ENCODE measurements around the gene RPS24. TPM values are rescaled to one million over a fixed set of nuclear protein-coding genes. Genes with fewer than 3 reads are reported as not detected.
"Not testable (repeated sequence)": the region's sequence is repeated elsewhere in the genome, so short reads cannot be mapped to it uniquely, and the experiment has no call there.

RPS24 gene
- total RNA-seq (2021; fragmentation: NEBNext Ultra II Directional; extraction: Animal tissue kit (Norgen Biotek cat#: 25700)), result 1,000 to 10,000 TPM; 1,111 to 1,416 (median 1,288) TPM
- long read RNA-seq, transcript RPS24-207 (3 exons, 1,104 nt), result minor isoform, 7 of 355 reads
- long read RNA-seq, transcript RPS24-210 (4 exons, 1,008 nt), result minor isoform, 18 of 355 reads
- long read RNA-seq, transcript RPS24-214 (5 exons, 634 nt), result major isoform, 292 of 355 reads
- long read RNA-seq, partial matches to known transcripts, result 32 of 355 reads
- long read RNA-seq, other reads (novel, unspliced or antisense), result 4 of 355 reads

- DNase-seq, result peak; percentile 95
- Mint-ChIP-seq H3K27me3 (ENCODE audit: insufficient read depth) (peaks cover 8% of the 10 kb centered on the region), H3K9me3 (no peaks in the 10 kb centered on the region), H3K27ac (peak within 1 kb of the TSS; percentile 70), H3K36me3 (ENCODE audit: low read depth) (peaks cover 47% of the 10 kb centered on the region), H3K4me1 (ENCODE audit: low read depth) (peaks cover 46% of the 10 kb centered on the region), H3K4me3 (peak within 1 kb of the TSS; percentile 88)
- TF ChIP-seq, protein P1, sequence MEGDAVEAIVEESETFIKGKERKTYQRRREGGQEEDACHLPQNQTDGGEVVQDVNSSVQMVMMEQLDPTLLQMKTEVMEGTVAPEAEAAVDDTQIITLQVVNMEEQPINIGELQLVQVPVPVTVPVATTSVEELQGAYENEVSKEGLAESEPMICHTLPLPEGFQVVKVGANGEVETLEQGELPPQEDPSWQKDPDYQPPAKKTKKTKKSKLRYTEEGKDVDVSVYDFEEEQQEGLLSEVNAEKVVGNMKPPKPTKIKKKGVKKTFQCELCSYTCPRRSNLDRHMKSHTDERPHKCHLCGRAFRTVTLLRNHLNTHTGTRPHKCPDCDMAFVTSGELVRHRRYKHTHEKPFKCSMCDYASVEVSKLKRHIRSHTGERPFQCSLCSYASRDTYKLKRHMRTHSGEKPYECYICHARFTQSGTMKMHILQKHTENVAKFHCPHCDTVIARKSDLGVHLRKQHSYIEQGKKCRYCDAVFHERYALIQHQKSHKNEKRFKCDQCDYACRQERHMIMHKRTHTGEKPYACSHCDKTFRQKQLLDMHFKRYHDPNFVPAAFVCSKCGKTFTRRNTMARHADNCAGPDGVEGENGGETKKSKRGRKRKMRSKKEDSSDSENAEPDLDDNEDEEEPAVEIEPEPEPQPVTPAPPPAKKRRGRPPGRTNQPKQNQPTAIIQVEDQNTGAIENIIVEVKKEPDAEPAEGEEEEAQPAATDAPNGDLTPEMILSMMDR (IDR thresholded peaks at IDR 0.05), result no peak
These were observed at the start of gene RPS24 for GRCh38 chr10:78033637-78034470. Gene RPS24, plus strand, starts transcription at chr10:78033863. Its CDS starts 39 bp downstream, at chr10:78033902.

DNA sequence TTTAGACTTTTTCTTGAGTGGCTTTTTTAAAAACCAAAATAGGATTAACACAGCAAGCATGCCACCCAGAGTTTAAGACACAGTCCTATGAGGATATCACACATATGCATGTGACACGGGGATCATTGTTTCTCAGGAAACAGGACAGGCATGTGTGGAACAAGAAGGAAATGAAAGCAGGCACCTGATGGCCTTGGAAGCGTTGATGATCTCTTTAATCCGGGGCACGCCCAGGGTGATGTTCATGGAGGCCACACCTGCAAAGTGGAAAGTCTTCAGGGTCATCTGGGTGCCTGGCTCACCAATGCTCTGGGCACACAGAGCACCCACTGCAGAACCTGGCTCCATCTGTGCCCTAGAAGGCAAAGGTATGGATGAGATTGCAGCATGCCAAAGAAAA is 48.7 kb upstream of the RPS24 start:
- Mint-ChIP-seq H3K4me3 (no peak overlapping the region), H3K9me3 (no peaks in the 10 kb centered on the region), H3K27ac (peak overlapping the region; percentile 91), H3K27me3 (ENCODE audit: insufficient read depth) (no peaks in the 10 kb centered on the region), H3K4me1 (ENCODE audit: low read depth) (peaks cover 39% of the 10 kb centered on the region), H3K36me3 (ENCODE audit: low read depth) (peaks cover 36% of the 10 kb centered on the region)
- TF ChIP-seq, protein P1 (IDR thresholded peaks at IDR 0.05), result no peak
- no peak for DNase-seq

DNA sequence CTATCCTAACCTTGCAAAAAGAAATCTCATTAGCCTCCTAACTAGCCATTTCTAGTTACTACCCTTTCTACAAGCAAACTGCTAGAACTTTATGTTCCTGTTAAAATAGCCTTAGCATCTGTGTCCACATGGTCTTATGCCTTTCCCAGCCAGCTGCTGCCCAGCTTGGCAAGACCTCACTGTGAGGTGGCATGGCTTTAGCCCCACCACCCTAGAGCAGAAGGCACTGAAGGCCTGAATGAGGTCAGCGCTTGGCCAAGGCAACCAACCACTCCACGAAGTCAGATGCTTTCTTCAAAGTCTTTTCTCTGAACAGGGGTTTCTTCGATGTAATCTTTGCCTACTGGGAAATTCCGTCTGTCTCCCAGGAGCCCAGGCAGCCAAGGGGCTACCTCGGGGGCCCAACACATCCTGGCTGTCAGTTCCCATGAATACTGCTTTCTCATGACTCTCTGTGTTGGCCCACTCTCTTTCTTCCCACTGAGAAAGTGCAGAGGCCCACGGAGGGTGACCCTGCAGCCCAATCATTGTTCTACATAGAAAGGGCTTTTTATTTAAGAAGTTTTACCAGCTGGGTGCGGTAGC is 45.9 kb upstream of the RPS24 start:
- H3K27me3 Mint-ChIP-seq (ENCODE audit: insufficient read depth), result no peaks in the 10 kb centered on the region
- H3K36me3 Mint-ChIP-seq (ENCODE audit: low read depth), result peaks cover 33% of the 10 kb centered on the region
- no peak overlapping the region for H3K4me3 Mint-ChIP-seq
- TF ChIP-seq, protein P1 (IDR thresholded peaks at IDR 0.05), result no peak
- H3K27ac Mint-ChIP-seq, result no peak overlapping the region
- DNase-seq, result no peak
- H3K9me3 Mint-ChIP-seq, result no peaks in the 10 kb centered on the region
- peaks cover 32% of the 10 kb centered on the region for H3K4me1 Mint-ChIP-seq (ENCODE audit: low read depth)

DNA sequence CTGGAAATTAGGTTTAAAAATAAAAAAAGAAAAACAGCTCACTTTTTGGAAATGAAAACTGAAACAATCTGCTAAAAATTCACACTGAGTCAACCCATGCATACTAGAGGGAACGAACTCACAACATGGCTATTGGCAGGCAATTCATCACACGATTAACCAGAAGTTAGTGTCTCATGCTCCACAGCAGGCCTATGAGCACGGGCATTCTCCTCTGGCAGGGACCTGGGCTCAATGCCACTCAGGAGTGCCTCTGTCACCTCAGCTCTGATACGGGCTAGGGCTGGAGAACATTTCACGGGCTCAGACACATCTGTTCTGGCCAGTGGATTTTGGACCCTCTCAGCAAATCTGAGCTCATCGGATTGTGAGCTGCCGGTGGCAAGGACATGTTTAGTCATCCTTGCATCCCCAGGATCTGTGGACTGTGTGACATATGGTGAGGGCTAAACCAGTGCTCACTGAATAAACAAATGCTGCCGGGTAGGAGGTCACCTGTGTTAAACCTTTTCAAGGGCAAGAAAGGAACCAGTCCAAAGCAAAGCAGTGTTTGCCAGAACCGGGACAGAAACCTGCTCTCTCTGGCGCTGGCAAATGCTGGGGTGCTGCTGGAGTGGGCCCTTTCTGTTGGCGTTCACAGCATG is 44.5 kb upstream of the RPS24 start:
- Mint-ChIP-seq H3K4me3 (no peak overlapping the region), H3K27ac (no peak overlapping the region; the same call in 1 of the 2 replicates), H3K36me3 (ENCODE audit: low read depth) (peaks cover 38% of the 10 kb centered on the region), H3K9me3 (no peaks in the 10 kb centered on the region), H3K27me3 (ENCODE audit: insufficient read depth) (no peaks in the 10 kb centered on the region), H3K4me1 (ENCODE audit: low read depth) (peaks cover 18% of the 10 kb centered on the region)
- TF ChIP-seq, protein P1 (IDR thresholded peaks at IDR 0.05), result no peak
- DNase-seq, result no peak

- Mint-ChIP-seq H3K27ac (no peak overlapping the region), H3K4me3 (no peak overlapping the region), H3K27me3 (ENCODE audit: insufficient read depth) (no peaks in the 10 kb centered on the region), H3K9me3 (no peaks in the 10 kb centered on the region), H3K4me1 (ENCODE audit: low read depth) (peaks cover 5% of the 10 kb centered on the region; the same call in 1 of the 2 replicates), H3K36me3 (ENCODE audit: low read depth) (peaks cover 33% of the 10 kb centered on the region)
- no peak for DNase-seq
- TF ChIP-seq, protein P1 (IDR thresholded peaks at IDR 0.05), result no peak
These were observed 40.0 kb upstream of the RPS24 start for GRCh38 chr10:77993620-77994019.

DNA sequence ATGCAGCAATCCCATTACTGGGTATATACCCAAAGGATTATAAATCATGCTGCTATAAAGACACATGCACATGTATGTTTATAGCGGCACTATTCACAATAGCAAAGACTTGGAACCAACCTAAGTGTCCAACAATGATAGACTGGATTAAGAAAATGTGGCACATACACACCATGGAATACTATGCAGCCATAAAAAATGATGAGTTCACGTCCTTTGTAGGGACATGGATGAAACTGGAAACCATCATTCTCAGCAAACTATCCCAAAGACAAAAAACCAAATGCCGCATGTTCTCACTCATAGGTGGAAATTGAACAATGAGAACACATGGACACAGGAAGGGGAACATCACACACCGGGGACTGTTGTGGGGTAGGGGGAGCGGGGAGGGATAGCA is 34.9 kb upstream of the RPS24 start:
- not testable (repeated sequence) for H3K4me3 Mint-ChIP-seq; H3K27ac Mint-ChIP-seq; H3K27me3 Mint-ChIP-seq (ENCODE audit: insufficient read depth); DNase-seq; H3K9me3 Mint-ChIP-seq; H3K4me1 Mint-ChIP-seq (ENCODE audit: low read depth)
- peaks cover 55% of the 10 kb centered on the region for H3K36me3 Mint-ChIP-seq (ENCODE audit: low read depth)

Data from HFFc6 (cell line).